ENCODE results near the gene PIM3. TPM values are rescaled to one million over a fixed set of nuclear protein-coding genes. Genes with fewer than 3 reads are reported as not detected.

Gene PIM3
- total RNA-seq, result 290 and 291 TPM in 2 replicates

DNA sequence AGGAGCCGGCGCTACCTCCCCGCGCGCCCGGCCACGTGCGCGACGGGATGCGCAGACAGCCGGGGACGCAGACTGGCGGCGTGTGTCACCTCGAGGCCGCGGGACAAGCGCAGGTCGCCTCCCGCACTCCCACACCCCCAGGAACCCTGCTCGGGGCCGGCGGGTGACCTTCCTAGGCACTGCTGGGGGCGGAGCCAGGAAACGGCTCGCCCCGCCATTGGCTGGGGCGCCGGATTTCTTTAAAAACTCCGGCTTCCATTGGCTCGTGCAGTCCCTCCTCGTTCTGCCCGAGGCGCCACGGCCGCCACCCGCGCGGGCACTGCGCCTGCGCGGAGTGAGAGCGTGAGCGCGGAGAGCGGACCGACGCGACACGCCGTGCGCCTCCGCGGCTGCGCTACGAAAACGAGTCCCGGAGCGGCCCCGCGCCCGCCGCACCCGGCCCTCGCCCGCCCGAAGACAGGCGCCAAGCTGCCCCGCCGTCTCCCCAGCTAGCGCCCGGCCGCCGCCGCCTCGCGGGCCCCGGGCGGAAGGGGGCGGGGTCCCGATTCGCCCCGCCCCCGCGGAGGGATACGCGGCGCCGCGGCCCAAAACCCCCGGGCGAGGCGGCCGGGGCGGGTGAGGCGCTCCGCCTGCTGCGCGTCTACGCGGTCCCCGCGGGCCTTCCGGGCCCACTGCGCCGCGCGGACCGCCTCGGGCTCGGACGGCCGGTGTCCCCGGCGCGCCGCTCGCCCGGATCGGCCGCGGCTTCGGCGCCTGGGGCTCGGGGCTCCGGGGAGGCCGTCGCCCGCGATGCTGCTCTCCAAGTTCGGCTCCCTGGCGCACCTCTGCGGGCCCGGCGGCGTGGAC, at the start of gene PIM3:
Gene PIM3 (plus strand): TSS at position 614 of the 846 bp plus-strand sequence. CDS start 176 bp downstream, at position 790.
- H3K27ac Mint-ChIP-seq, result peak within 1 kb of the TSS; percentile 95
- intact Hi-C loops (cut with micrococcal nuclease), result loop anchor here (1.0 to 10.0 kb wide), 3 partner anchors 24 to 574 kb away; partner anchors contain the start of gene TYMP
- peaks cover 26% of the 10 kb centered on the region for H3K4me1 Mint-ChIP-seq (ENCODE audit: low read depth)
- no peaks in the 10 kb centered on the region for H3K27me3 Mint-ChIP-seq (ENCODE audit: insufficient read depth)
- peak; percentile 93 for DNase-seq (ENCODE audit: low spot score)
- H3K4me3 Mint-ChIP-seq, result peak within 1 kb of the TSS; percentile 90
- H3K9me3 Mint-ChIP-seq, result no peaks in the 10 kb centered on the region
- peaks cover 29% of the 10 kb centered on the region for H3K36me3 Mint-ChIP-seq (ENCODE audit: low read depth)

DNA sequence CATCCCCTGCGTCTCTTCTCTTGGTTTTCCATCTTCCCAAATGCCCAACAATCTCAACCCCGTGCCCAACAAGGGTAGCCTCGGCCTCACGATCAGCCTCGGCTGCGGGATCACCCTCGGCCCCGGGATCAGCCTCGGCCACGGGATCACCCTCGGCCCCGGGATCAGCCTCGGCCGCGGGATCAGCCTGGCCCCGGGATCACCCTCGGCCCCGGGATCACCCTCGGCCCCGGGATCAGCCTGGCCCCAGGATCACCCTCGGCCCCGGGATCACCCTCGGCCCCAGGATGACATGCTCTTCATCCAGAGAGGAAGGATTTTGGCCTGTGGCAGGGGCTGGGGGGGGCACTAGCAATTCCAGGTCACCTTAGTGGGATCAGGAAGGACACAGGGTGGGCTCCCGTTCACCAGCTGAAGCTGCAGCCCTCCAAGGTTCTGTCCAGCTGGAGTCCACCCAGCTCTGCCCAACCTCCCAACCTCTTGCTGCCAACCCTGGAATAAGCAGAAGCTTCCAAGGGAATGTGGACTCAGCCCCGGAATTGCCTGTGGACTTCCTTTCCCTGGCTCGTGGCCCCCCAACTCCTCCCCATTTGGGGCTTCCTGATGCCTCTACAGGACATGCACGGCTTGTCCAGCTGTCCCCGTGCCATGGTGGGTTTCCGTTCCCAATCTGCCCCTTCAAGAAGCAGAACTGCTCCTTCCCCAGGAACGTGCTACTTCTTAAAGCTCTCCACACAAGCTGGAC, 48.5 kb upstream of the PIM3 start:
- Mint-ChIP-seq H3K36me3 (ENCODE audit: low read depth) (peaks cover 6% of the 10 kb centered on the region), H3K9me3 (no peaks in the 10 kb centered on the region), H3K27me3 (ENCODE audit: insufficient read depth) (no peaks in the 10 kb centered on the region), H3K27ac (no peak overlapping the region), H3K4me1 (ENCODE audit: low read depth) (no peaks in the 10 kb centered on the region), H3K4me3 (no peak overlapping the region)
- intact Hi-C loops (cut with micrococcal nuclease), result no loop called here
- no peak for DNase-seq (ENCODE audit: low spot score)

DNA sequence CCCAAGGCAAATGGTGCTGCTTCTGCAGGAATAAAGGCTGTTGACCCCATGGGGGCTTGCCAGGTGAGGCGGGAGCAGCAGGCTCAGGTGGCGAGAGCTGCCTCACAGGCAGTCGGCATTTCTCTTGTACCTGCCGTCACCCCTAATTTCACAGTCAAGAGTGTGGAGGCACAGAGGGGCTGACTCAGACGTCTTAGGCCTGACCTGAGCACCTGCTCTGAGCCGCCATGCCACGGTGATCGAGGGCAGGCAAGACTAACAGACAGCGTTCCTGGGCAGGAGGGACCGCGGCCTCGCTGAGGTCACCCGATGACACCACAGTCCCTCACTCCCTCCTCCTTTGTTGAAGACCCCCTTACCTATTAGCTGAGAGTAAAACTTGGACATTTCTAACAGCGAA, 47.5 kb upstream of the PIM3 start:
- no peaks in the 10 kb centered on the region for H3K9me3 Mint-ChIP-seq
- intact Hi-C loops (cut with micrococcal nuclease), result no loop called here
- H3K36me3 Mint-ChIP-seq (ENCODE audit: low read depth), result no peaks in the 10 kb centered on the region
- no peak for DNase-seq (ENCODE audit: low spot score)
- no peaks in the 10 kb centered on the region for H3K4me1 Mint-ChIP-seq (ENCODE audit: low read depth)
- H3K27me3 Mint-ChIP-seq (ENCODE audit: insufficient read depth), result no peaks in the 10 kb centered on the region
- H3K27ac Mint-ChIP-seq, result no peak overlapping the region
- no peak overlapping the region for H3K4me3 Mint-ChIP-seq

DNA sequence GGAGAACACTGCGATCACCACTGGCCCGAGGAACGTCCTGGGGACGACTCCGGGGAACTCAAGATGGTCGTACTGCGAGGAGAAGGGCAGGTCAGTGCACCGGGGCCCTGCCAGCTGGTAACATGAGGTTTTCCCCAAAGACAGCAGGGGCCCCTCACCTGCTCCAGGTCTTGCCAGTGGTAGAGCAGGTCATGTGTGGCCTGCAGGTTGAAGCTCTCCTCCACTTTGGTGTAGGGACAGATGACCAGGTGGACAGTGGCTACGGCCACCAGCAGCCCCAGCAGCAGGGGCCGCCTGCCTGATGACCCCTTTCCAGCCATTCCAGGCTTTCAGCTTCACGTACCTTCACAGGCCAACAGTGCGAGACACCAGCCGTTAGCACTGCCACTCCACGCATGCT, 47.1 kb upstream of the PIM3 start:
- Mint-ChIP-seq H3K36me3 (ENCODE audit: low read depth) (no peaks in the 10 kb centered on the region), H3K4me1 (ENCODE audit: low read depth) (no peaks in the 10 kb centered on the region), H3K4me3 (no peak overlapping the region), H3K9me3 (no peaks in the 10 kb centered on the region), H3K27ac (no peak overlapping the region), H3K27me3 (ENCODE audit: insufficient read depth) (no peaks in the 10 kb centered on the region)
- DNase-seq (ENCODE audit: low spot score), result no peak
- intact Hi-C loops (cut with micrococcal nuclease), result no loop called here

DNA sequence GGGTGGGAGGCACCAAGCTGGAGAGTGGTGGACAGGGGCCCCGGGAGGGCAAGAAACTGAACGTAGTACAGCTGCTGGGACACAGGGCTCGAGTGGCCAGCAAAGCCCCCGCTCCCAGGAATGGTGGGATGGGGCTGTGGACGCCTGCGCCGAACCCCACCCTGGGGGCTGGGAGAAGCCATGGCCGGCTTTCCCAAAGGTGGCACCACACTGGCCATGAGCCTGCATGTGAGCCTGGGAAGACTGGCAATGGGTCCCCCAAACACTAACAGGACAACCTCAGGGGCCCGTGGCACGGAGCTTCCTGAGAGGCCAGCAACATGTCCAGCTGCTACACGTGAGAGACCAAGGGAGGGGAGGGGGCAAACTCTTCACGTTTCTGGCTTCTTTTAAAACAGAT, 46.3 kb upstream of the PIM3 start:
- intact Hi-C loops (cut with micrococcal nuclease), result no loop called here
- Mint-ChIP-seq H3K4me1 (ENCODE audit: low read depth) (no peaks in the 10 kb centered on the region), H3K27ac (no peak overlapping the region), H3K36me3 (ENCODE audit: low read depth) (no peaks in the 10 kb centered on the region), H3K9me3 (no peaks in the 10 kb centered on the region), H3K4me3 (no peak overlapping the region), H3K27me3 (ENCODE audit: insufficient read depth) (no peaks in the 10 kb centered on the region)
- DNase-seq (ENCODE audit: low spot score), result no peak

DNA sequence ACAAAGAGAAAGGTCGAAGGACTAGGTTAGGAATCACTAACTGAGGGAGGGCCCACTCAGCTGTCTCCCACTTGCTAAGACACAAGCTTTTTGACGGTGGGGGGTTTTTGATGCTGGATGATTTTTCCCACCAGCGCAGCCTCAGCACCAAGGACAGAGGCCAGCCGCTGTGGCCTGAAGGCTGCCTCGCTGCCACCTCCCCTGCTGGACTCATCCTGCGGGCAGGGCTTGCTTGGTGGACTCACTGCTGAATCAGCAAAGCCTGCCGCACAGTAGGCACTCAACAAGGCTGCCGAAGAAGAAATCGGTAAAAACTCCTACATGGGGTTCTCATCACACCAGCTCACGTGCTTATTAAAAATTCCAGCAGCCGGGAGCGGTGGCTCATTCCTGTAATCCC, 45.0 kb upstream of the PIM3 start:
- Mint-ChIP-seq H3K4me1 (ENCODE audit: low read depth) (peaks cover 12% of the 10 kb centered on the region), H3K27ac (no peak overlapping the region), H3K27me3 (ENCODE audit: insufficient read depth) (no peaks in the 10 kb centered on the region), H3K36me3 (ENCODE audit: low read depth) (no peaks in the 10 kb centered on the region), H3K9me3 (no peaks in the 10 kb centered on the region), H3K4me3 (no peak overlapping the region)
- DNase-seq (ENCODE audit: low spot score), result no peak
- intact Hi-C loops (cut with micrococcal nuclease), result loop anchor here (5.0 kb wide), 2 partner anchors 88 to 287 kb away; partner anchors contain the start of genes BRD1 and SELENOO

DNA sequence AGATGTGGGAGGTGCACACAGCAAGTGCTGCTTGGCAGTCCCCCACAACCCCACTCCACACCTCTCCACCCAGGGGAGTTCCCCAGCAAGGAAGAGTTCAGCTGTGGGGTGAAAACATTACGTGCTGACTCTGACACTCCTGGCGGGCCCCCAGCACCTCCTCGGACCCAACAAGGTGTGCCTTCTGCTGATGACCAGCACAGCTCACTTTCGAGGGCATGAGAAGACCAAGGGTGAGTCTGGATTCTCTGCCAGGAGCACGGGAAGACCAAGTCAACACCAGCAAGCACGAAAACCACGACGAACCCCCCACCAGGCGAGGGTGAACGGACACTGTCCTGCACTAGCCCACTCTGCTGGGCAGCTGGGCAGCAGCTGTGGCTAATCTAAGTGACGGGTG, 43.7 kb upstream of the PIM3 start:
- peak overlapping the region; percentile 89 for H3K4me3 Mint-ChIP-seq
- intact Hi-C loops (cut with micrococcal nuclease), result loop anchor here (5.0 kb wide), 2 partner anchors 90 to 285 kb away; partner anchors contain the start of genes BRD1 and SELENOO
- H3K27ac Mint-ChIP-seq, result no peak overlapping the region
- no peaks in the 10 kb centered on the region for H3K9me3 Mint-ChIP-seq
- peaks cover 1% of the 10 kb centered on the region for H3K36me3 Mint-ChIP-seq (ENCODE audit: low read depth)
- H3K4me1 Mint-ChIP-seq (ENCODE audit: low read depth), result peaks cover 16% of the 10 kb centered on the region
- no peak for DNase-seq (ENCODE audit: low spot score)
- H3K27me3 Mint-ChIP-seq (ENCODE audit: insufficient read depth), result no peaks in the 10 kb centered on the region

DNA sequence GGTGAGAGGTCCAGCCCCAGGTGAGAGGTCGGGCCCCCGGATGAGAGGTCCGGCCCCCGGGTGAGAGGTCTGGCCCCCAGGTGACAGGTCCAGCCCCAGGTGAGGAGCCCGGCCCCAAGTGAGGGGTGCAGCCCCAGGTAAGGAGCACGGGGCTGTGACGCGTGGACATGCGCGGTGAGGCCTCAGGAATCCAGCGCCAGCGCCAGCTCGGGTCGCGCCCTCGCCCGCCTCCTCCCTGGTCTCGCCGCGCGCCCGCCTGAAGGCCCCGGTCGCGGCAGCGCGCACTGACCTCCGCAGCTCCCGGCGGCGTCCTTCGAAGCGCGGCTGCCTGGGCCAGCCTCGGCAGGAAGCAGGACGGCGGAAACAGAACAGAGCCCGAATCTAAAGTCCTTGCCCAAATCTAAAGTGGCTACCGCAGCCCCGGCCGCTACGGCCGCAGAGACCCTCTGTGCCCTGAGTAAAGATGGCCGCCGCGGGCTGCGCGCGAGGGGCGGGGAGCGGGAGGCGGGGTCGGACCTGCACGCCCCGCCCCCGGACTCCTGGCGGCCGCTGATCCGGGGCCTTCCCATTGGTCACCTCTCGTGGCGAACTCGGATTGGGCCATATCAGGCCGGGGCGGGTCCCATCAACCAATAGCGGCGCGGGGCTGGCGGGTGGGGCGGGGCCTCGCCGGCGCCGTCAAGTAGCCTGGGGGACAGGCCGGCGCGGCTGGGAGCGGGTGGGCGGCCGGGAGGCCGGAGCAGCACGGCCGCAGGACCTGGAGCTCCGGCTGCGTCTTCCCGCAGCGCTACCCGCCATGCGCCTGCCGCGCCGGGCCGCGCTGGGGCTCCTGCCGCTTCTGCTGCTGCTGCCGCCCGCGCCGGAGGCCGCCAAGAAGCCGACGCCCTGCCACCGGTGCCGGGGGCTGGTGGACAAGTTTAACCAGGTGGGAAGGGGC, 42.3 kb upstream of the PIM3 start, which contains the start of the genes ALG12 and CRELD2:
Gene ALG12 (minus strand): TSS at position 465 of the 937 bp plus-strand sequence. CDS start 4,673 bp downstream, outside the sequence.
Gene CRELD2 (plus strand): TSS at position 661 of the 937 bp plus-strand sequence. CDS start 136 bp downstream, at position 797.
- intact Hi-C loops (cut with micrococcal nuclease), result loop anchor here (1.0 to 5.0 kb wide), 6 partner anchors 18 to 284 kb away; partner anchors contain the start of genes BRD1, SELENOO and ZBED4

DNA sequence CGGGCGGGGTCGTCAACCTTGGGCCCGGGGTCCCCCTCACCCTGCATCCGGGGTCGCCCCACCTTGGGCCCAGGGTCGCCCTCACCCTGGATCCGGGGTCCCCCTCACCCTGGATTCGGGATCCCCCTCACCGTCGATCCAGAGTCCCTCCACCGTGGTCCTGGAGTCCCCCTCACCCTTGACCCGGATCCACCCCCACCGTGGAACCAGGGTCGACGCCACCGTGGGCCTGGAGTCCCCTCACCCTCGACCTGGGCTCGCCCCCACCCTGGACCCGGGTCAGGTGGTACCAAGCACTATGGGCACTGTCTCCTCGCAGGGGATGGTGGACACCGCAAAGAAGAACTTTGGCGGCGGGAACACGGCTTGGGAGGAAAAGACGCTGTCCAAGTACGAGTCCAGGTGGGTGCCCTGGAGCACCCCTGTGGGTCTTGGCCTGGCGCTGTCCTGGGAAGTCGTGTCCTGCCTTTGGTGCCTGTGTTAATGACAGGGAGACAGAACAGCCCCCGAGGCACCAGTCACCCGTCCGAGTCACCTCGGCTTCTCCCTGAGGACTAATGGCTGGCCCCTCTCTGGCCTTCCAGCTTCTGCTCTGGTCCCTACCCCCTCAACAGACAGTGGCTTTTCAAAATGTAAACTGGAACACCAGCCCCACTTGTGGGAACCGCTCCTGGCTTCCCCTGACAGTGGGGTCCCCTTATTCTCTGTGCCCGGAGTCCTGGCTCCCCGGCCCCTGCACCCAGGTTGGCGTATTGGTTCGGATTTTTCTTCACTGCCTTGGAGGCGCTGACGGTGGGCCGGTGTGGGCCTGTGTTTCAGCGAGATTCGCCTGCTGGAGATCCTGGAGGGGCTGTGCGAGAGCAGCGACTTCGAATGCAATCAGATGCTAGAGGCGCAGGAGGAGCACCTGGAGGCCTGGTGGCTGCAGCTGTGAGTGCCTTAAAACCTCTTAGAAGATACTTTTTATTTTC, 41.4 kb upstream of the PIM3 start:
- peak overlapping the region; percentile 77 for H3K4me3 Mint-ChIP-seq
- H3K27me3 Mint-ChIP-seq (ENCODE audit: insufficient read depth), result no peaks in the 10 kb centered on the region
- H3K36me3 Mint-ChIP-seq (ENCODE audit: low read depth), result peaks cover 8% of the 10 kb centered on the region
- no peak for DNase-seq (ENCODE audit: low spot score)
- H3K9me3 Mint-ChIP-seq, result no peaks in the 10 kb centered on the region
- peaks cover 16% of the 10 kb centered on the region for H3K4me1 Mint-ChIP-seq (ENCODE audit: low read depth)
- intact Hi-C loops (cut with micrococcal nuclease), result loop anchor here (1.0 to 5.0 kb wide), 6 partner anchors 17 to 283 kb away; partner anchors contain the start of genes BRD1, SELENOO and ZBED4
- H3K27ac Mint-ChIP-seq, result peak overlapping the region; percentile 66

More for the DNA sequence above, 42.3 kb upstream of the PIM3 start, which contains the start of the genes ALG12 and CRELD2:
- H3K9me3 Mint-ChIP-seq, result no peaks in the 10 kb centered on the region
- H3K4me3 Mint-ChIP-seq, result peak within 1 kb of the TSS; percentile 89
- peak within 1 kb of the TSS; percentile 87 for H3K27ac Mint-ChIP-seq
- peaks cover 1% of the 10 kb centered on the region for H3K36me3 Mint-ChIP-seq (ENCODE audit: low read depth)
- DNase-seq (ENCODE audit: low spot score), result peak; percentile 96
- H3K27me3 Mint-ChIP-seq (ENCODE audit: insufficient read depth), result no peaks in the 10 kb centered on the region
- H3K4me1 Mint-ChIP-seq (ENCODE audit: low read depth), result peaks cover 16% of the 10 kb centered on the region

DNA sequence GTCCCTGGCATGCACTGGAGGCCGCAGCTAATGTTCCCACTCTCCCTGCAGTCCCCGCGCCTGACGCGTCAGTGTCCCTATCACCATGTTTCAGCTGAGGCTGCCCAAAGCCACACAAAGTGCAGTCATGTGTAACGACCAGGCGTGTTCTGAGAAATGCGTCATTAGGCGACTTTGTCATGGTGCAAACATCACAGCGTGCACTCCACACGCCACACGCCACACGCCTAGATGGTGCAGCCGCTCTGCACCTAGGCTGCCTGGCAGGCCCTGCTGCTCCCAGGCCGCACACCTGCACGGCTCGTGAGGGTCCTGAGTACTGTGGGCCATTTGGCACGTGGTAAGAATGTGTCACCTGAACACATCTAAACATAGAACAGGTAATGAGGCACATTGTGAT, 39.7 kb upstream of the PIM3 start:
- H3K9me3 Mint-ChIP-seq, result no peaks in the 10 kb centered on the region
- H3K27me3 Mint-ChIP-seq (ENCODE audit: insufficient read depth), result no peaks in the 10 kb centered on the region
- peaks cover 17% of the 10 kb centered on the region for H3K36me3 Mint-ChIP-seq (ENCODE audit: low read depth)
- DNase-seq (ENCODE audit: low spot score), result no peak
- peaks cover 25% of the 10 kb centered on the region for H3K4me1 Mint-ChIP-seq (ENCODE audit: low read depth)
- intact Hi-C loops (cut with micrococcal nuclease), result no loop called here
- H3K4me3 Mint-ChIP-seq, result peak overlapping the region; percentile 66
- H3K27ac Mint-ChIP-seq, result no peak overlapping the region
